Cardiac muscle cell (in vitro differentiated cells and primary cell): ENCODE measurements around the gene OR52K2. TPM values are rescaled to one million over a fixed set of nuclear protein-coding genes. Genes with fewer than 3 reads are reported as not detected.

Source experiments
- DNase-seq, 2 donors: peaks; one replicate each; pipeline versions ENCODE4 v3.0.0 to v3.0.0-alpha.2; 2010 to 2017; ENCODE audit warnings: low read depth in 1 of 2, low spot score in 1 of 2
- H3K27ac ChIP-seq: fragments of 200-600 bp; sonication (generic); 2 replicates; pipeline ENCODE4 v1.5.1; 2016
- H3K27me3 ChIP-seq: fragments of 200-600 bp; sonication (generic); 2 replicates; pipeline ENCODE4 v1.6.0; 2016; ENCODE audit warnings: control low read depth
- H3K36me3 ChIP-seq: fragments of 200-600 bp; sonication (generic); 2 replicates; pipeline ENCODE4 v1.5.1; 2016; ENCODE audit warnings: control low read depth
- H3K4me1 ChIP-seq: fragments of 200-600 bp; sonication (generic); 2 replicates; pipeline ENCODE4 v1.8.1; 2017; ENCODE audit warnings: low read depth, mild to moderate bottlenecking, mixed run types
- H3K4me3 ChIP-seq: fragments of 200-600 bp; sonication (generic); 2 replicates; pipeline ENCODE4 v1.5.1; 2016; ENCODE audit warnings: mild to moderate bottlenecking
- H3K9me3 ChIP-seq: fragments of 200-600 bp; sonication (generic); 2 replicates; pipeline ENCODE4 v1.5.1; 2017; ENCODE audit warnings: low read depth, mild to moderate bottlenecking, control low read depth
- CTCF ChIP-seq: IDR thresholded peaks from 2 replicates; pipeline ENCODE4 v1.5.1; 2012; ENCODE audit warnings: low read depth, mild to moderate bottlenecking, low read length
- polyA plus RNA-seq: library from polyadenylated mRNA; unstranded; fragments of >200 nt; fragmentation: Nextera tagmentation; extraction: Ambion mirVana; gene quantifications from 2 replicates; pipeline ENCODE4 v1.2.1, GENCODE V29; 2016
- total RNA-seq: library from RNA; depleted of rRNA; stranded (reverse); fragments of >200 nt; gene quantifications from 2 replicates; pipeline ENCODE4 v1.2.3, GENCODE V29; 2016

Gene OR52K2
- total and polyA plus RNA-seq, 2 experiments from 2014 or later = not detected

GRCh38 chr11:4433856-4434255 lies 15.2 kb upstream of the OR52K2 start:
- TF ChIP-seq CTCF = no peak
- H3K9me3 ChIP-seq = no peaks in the 10 kb centered on the region
- DNase-seq = no peak
- H3K27me3 ChIP-seq = no peaks in the 10 kb centered on the region
- no peaks in the 10 kb centered on the region for H3K36me3 ChIP-seq
- no peak overlapping the region for H3K27ac ChIP-seq
- no peak overlapping the region for H3K4me3 ChIP-seq
- H3K4me1 ChIP-seq = no peaks in the 10 kb centered on the region

- no peak overlapping the region for H3K4me3 ChIP-seq
- H3K27ac ChIP-seq = no peak overlapping the region
- no peak for DNase-seq
- no peaks in the 10 kb centered on the region for H3K27me3 ChIP-seq
- no peak for TF ChIP-seq CTCF
- H3K4me1 ChIP-seq = no peaks in the 10 kb centered on the region
- H3K36me3 ChIP-seq = no peaks in the 10 kb centered on the region
- no peaks in the 10 kb centered on the region for H3K9me3 ChIP-seq
Observed at GRCh38 chr11:4436411-4436810, 12.7 kb upstream of the OR52K2 start.

- DNase-seq = no peak
- no peaks in the 10 kb centered on the region for H3K9me3 ChIP-seq
Observed at GRCh38 chr11:4441515-4441914, 7.6 kb upstream of the OR52K2 start.

GRCh38 chr11:4443232-4443891 lies 5.7 kb upstream of the OR52K2 start:
- Histone ChIP-seq H3K4me3 (no peak overlapping the region), H3K4me1 (no peaks in the 10 kb centered on the region), H3K27me3 (no peaks in the 10 kb centered on the region), H3K36me3 (no peaks in the 10 kb centered on the region), H3K27ac (no peak overlapping the region), H3K9me3 (no peaks in the 10 kb centered on the region)
- no peak for DNase-seq
- no peak for TF ChIP-seq CTCF

More at GRCh38 chr11:4441515-4441914, 7.6 kb upstream of the OR52K2 start:
- TF ChIP-seq CTCF = no peak
- H3K4me1 ChIP-seq = no peaks in the 10 kb centered on the region
- H3K27me3 ChIP-seq = no peaks in the 10 kb centered on the region
- no peak overlapping the region for H3K27ac ChIP-seq
- H3K4me3 ChIP-seq = no peak overlapping the region
- H3K36me3 ChIP-seq = no peaks in the 10 kb centered on the region

- Histone ChIP-seq H3K4me3 (no peak overlapping the region), H3K27me3 (no peaks in the 10 kb centered on the region), H3K36me3 (no peaks in the 10 kb centered on the region), H3K9me3 (no peaks in the 10 kb centered on the region), H3K4me1 (no peaks in the 10 kb centered on the region), H3K27ac (no peak overlapping the region)
- no peak for TF ChIP-seq CTCF
- DNase-seq = no peak
Observed at GRCh38 chr11:4453118-4453517, 4.0 kb downstream of the OR52K2 start.
